ENCODE results near the gene XXYLT1.

DNA sequence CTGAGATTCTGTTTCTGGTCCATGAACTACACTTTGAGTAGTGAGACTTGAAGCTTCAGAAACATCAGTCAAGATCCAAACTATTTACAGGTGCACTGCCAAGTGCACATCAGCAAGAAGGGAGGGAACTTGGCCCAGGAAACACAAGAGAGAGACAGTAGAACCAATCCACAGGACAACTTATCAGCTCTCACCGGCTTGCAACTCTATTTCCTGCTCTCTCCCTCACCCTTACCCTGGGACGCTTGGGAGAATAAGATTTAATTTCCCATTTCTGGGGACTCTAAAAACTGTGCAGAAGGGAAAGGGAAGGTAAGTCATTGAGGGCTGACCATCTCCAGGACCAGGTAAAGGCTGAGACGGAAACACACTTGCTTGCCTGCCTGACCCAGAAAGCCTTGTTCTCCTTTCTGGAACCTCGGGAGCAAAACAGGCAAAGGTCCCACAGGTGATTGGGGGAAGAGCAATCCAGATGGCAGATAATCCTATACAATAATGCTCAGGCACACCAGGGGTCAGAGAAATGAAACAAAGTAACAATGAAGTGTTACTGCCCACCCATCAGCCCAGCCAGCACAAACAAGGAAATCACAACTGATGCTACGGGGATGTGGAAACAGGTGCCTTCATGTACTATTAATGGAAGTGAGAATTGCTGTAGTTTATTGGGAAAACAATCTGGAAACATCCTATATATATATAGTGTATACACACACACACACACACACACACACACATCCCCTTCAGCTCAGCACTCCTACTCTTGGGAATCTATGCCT is 154.4 kb downstream of the XXYLT1 start:
- no peak for TF ChIP-seq POLR2A (IDR thresholded peaks at IDR 0.05)
- TF ChIP-seq CTCF (IDR thresholded peaks at IDR 0.05) = no peak
